HG03457 (cell line): ENCODE measurements around the gene LPIN3.

Experiments used
- ATAC-seq: cut with Tn5 transposase; IDR thresholded peaks from one replicate; pipeline ENCODE4 v1.9.1; 2021; ENCODE audit warnings: moderate number of reproducible peaks; ENCODE audit not compliant: unreplicated experiment

Gene LPIN3

DNA sequence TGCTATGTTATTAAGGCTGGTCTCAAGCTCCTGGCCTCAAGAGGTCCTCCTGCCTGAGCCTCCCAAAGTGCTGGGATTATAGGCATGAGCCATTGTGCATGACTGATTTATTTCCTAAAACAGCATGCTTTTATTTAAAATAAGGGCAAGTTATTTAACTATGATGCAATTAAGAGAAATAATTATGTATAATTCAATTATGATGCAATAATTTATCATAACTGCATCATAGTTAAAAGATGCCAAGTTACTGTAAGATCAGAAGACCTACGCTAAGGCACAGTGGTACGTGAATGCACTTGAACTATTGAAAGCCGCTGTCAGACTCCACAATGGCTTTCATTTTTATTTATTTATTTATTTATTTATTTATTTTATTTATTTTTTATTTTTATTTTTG, 50.3 kb downstream of the LPIN3 start:
- ATAC-seq: no peak

DNA sequence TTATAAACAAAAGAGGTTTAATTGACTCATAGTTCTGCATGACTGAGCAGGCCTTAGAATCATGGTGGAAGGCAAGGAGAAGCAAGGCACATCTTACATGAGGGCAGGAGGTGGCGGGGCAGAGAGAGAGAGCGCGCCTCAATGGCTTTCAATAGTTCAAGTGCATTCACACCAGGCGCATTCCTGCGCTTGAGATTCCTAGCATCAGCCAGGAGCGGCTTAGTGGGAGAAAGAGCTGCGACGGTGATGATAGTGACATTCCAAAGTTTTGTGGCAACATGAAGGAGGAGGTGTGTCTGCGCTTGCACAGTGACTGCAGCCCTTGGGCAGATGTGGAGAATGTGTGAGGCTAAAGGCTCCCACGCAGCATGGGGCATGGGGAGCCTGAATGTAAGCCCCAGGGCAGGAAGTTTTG, 51.0 kb downstream of the LPIN3 start:
- no peak for ATAC-seq

DNA sequence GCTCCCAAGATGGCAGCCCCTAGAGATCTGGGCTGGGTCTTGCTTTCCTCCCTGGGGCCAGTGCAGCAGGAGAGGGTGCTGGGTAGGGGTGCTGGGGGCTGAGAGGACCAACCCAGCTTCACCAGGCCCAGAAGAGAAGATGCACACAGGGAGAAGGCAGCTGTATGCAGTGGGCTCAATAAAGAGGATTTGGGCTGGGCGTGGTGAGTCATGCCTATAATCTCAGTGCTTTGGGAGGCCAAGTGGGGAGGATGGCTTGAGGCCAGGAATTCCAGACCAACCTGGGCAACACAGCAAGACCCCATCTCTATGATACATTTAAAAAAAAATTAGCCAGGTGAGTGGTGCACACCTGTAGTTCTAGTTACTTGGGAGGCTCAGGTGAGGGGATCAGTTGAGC, 51.7 kb downstream of the LPIN3 start:
- ATAC-seq: no peak

- ATAC-seq: no peak
Observed at GRCh38 chr20:41392871-41393704, 52.5 kb downstream of the LPIN3 start.

DNA sequence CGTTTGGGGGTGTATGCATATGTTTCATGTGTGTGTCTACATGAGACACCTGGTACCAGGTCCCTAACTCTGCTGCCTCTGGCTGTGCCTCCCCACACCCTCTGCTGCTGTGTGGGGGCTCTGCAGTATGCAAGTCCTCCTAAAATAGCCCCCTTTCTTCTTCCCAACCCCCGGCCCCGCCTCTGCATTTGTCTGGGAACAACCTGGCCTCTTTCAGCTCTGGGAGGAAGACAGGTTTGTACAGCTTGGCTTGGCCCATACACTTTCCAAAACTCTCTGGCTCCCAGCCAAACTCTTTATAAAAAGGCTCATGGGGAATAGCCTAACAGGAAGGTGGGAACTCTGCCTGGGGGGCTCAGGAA, 53.1 kb downstream of the LPIN3 start:
- ATAC-seq: no peak

GRCh38 chr20:41394081-41394480, 53.5 kb downstream of the LPIN3 start:
- ATAC-seq: no peak

DNA sequence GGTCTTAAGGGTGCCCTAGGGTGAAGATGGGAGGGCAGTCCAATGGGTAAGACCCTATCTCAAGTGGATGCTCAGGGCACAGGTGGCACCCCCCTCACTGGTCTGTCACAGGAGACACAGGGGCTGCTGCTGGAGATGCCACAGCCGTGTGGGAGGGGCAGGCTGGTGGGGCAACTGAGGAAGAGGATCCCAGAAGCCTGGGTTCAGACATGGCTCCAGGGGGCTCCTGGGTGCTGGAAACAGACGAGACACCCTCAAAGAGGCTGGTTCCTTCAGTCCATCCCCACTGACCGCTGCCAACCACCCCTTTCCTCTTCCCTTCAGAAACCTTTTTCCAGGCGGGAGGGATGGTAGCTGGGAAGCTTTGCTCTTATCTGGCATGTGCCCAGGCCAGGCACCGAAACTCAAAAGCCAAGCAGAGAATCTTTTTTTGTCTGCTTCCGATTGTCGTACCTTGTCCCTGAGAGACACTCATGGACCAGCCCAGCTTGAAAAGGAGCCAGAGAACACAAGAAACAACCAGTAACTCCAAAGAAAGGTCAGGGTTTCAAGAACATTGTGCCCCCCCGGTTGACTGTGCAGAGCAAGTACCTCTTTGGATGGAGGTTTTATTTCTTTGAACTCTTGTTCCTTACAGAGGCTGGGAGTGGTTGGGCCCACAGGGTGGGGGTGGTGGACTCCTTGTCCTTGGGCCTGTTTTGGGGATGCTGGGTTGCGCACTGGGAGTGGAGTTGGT, 54.5 kb downstream of the LPIN3 start:
- no peak for ATAC-seq

DNA sequence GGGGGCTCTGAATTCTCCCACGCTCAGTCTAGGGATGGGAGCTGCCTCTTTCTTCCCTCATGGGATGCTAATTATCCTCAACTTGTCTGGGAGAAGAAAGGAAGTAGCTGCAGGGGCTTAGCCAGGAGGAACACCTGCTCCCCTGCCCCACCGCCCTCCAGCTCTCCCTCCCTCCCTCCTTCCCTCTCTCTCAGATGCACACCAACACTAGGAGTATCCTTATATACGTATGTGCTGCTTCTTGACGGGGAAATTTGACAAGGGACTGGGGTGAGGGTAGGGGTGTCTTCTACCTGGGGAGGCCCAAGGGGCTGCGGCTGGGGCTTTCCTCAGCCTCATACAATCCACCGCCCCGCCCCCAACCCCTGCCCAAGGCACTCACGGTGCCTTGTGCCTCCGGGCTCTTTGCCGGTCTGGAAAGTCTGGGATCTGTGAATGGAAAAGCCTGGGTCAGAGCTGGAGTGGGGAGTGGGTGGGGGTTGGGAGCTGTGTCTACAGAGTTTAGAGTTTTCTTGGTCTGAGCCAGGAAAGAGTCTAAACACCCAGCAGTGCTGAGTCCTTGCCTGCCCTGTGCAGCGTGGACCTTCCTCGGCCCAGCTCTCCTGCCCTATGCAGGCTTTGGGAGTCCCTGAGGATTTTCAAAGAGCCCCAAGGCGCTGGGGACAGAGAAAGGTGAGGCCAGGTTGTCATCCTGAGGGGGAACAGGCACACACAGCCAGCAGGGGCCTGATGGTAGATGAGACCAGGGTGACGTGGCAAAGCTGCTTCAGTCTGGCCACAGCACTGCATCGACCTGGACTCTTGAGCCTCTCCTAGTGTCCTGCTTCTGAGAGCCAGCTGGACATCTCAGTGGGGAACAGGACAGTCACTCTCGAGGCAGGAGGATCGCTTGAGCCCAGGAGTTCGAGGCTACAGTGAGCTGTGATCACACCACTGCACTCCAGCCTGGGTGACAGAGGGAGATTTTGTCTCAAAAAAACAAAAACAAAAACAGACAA, 55.3 kb downstream of the LPIN3 start:
- no peak for ATAC-seq

- no peak for ATAC-seq
Observed at GRCh38 chr20:41398408-41398807, 57.8 kb downstream of the LPIN3 start.

- no peak for ATAC-seq
Observed at GRCh38 chr20:41403604-41404003, 63.0 kb downstream of the LPIN3 start.

DNA sequence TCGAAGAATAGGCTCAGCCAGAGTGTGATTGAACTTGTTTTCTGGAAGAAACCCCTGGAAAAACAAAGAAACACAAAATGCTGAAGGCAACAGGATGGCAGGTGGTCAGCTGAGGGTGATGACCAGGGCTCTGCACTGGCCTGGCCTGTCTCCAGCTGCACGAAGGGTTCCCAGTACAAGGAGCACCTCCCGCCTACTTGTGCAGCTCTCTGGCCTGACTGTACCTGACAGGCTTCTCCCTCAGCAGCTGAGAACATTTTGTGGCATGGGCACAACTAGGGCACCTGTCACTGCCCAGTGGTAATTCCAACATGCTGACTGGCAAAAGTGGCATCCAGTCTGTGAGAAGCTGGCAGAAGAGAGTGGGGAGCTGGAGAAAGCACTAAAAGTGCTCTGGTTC, 64.8 kb downstream of the LPIN3 start:
- no peak for ATAC-seq

DNA sequence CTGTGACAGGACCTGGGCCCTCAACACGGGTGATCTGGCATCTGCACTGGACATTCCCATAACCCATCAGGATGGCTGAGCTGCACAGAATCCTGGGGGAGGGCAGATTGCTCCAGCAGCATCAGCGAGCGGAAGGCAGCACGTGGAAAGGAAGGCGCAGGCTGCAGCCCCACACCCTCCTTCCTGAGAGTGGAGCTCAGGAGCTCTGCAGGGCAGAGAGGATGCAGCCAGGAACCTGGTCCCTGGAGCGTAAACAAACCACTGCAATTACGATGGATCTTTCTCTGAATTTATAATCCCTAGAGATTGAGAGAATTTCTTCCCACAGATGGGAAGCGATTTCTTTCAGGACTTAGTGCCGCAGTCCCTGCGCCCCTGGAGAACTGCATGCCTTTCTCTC, 65.7 kb downstream of the LPIN3 start:
- no peak for ATAC-seq

DNA sequence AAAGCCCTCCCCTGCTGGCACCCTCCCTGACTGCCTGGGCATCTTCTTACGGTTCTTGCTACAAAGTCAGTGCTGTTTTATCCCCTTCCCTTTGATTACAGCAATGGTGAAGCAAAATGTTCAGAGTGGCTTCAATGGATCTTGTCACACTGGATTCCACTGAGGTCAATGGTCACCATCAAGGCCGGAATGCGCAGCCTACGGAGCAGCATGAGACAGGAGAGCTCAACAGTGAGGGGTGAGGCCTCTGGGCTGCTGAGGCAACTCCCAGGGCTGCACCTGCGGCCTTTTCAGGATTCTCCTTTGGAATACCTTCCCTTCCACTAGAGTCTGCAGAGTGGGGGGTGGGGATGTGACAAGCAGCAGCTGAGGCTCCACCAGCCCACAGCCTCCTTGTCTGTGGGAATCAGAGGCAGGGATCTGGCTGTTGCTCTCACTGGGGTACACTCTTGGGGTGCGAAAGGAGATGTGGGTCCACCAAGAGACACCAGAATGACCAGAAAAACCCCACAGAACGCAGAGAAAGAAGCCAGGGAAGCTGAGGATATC, 66.3 kb downstream of the LPIN3 start:
- ATAC-seq: no peak

- no peak for ATAC-seq
Observed at GRCh38 chr20:41407607-41408006, 67.0 kb downstream of the LPIN3 start.

GRCh38 chr20:41408156-41408794, 67.7 kb downstream of the LPIN3 start:
- no peak for ATAC-seq

DNA sequence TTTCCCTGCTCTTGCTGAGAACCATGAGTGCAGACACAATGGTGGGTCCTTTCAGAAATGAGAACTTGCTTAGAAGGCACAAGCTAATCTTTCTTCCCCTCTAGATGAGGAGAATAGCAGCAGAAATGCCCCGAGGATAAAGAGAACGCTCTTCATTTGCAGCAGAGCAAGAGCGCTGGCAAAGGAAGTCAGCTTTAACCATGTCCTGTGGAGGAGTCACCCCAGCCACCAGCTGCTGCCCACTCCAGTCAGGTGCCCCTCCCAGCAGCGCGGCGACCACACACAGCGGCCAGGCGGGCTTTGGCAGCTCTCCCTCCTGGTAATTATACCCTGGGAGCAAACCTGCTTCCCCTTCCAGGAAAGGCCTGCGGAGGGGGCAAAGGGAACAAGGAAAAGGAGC, 68.4 kb downstream of the LPIN3 start:
- ATAC-seq: no peak
